WI38 (cell line): ENCODE data around the gene TRIM45.

ENCODE experiments used
- H3K4me3 ChIP-seq: 2 replicates; pipeline ENCODE4 v1.5.1; 2011; ENCODE audit warnings: low read depth, mild to moderate bottlenecking, control low read depth, low read length
- TF ChIP-seq, protein P1 (sequence below): IDR thresholded peaks from 2 replicates; pipeline ENCODE4 v1.5.1; 2012; ENCODE audit warnings: low read depth, mild to moderate bottlenecking, control low read depth, low read length

Gene TRIM45

DNA sequence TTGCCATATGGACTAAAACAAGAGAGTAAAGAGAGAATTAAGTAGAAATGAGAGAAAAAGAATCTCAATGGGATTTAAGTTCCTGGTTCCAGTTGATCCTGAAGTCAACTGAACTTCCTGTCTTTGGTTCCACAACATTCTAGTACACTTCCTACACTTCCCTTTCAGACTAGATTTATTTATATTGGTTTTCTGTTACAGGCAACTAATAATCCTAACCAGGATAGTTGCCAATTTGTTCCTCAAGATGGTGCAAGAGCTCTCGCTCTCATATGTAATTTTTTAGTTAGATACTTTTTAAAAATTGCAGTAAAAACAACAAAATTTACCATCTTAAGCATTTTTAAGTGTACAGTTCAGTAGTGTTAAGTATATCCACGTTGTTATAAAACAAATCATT is 28.8 kb upstream of the TRIM45 start:
- no peak overlapping the region for H3K4me3 ChIP-seq
- TF ChIP-seq, protein P1, sequence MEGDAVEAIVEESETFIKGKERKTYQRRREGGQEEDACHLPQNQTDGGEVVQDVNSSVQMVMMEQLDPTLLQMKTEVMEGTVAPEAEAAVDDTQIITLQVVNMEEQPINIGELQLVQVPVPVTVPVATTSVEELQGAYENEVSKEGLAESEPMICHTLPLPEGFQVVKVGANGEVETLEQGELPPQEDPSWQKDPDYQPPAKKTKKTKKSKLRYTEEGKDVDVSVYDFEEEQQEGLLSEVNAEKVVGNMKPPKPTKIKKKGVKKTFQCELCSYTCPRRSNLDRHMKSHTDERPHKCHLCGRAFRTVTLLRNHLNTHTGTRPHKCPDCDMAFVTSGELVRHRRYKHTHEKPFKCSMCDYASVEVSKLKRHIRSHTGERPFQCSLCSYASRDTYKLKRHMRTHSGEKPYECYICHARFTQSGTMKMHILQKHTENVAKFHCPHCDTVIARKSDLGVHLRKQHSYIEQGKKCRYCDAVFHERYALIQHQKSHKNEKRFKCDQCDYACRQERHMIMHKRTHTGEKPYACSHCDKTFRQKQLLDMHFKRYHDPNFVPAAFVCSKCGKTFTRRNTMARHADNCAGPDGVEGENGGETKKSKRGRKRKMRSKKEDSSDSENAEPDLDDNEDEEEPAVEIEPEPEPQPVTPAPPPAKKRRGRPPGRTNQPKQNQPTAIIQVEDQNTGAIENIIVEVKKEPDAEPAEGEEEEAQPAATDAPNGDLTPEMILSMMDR, result no peak

DNA sequence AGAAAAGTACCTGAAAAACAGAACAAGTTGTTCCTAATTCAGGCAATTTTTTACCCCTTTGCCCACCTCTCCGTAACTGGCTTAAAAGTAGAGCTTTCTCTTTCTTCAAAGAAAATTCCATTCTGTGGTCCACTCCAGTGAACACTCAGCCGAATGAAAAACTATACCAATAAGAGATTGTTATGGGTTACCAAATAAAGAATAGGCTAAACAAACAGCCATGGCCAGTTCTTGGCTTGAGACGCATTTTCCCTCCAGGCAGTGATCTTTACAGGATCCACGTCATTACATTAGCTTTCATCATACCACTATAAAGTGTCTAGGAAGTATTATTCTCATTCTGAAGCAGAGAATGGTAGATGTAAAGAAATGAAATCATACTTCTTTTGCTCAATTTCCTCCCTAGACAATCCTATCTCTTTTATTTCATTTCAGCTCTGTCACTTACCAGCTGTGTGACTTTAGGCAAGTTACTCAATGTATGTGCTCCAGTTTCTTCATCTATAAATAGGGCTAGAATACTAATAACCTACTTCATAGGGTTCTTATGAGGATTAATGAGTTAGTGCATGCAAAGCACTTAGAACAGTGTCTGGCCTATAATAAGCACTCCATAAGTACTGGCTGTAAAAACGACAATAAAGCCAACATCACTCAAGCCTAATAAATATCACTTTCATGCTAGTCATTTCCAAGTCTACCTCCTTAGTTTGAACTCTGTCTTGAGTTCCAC is 26.5 kb upstream of the TRIM45 start:
- H3K4me3 ChIP-seq, result no peak overlapping the region
- TF ChIP-seq, protein P1, result no peak

DNA sequence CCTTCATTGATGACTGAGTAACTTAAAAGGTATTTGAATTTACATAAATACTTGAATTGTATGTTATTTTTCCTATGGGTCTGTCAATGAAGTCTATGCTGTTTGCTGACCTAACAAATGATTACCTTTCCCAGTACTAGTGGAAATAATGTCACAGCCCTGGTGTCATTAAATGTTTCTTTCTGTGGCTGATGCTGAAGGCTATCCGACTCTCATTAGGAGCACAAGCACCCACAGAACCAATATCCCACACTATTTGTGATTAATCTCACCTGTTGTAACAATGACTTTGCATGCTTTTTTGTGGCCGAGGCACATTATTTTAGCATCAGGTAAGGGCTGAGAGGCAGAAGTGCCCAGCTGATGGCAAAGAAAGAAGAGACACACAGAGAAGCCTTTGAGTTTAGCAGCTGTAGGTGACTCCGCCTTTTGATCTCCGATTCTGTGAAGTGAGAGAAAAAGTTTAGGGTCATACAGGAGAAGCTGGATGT is 25.8 kb upstream of the TRIM45 start:
- H3K4me3 ChIP-seq, result no peak overlapping the region
- TF ChIP-seq, protein P1, result no peak

- H3K4me3 ChIP-seq, result no peak overlapping the region
- TF ChIP-seq, protein P1, result no peak
Measured at GRCh38 chr1:117146575-117147340, 25.2 kb upstream of the TRIM45 start.

DNA sequence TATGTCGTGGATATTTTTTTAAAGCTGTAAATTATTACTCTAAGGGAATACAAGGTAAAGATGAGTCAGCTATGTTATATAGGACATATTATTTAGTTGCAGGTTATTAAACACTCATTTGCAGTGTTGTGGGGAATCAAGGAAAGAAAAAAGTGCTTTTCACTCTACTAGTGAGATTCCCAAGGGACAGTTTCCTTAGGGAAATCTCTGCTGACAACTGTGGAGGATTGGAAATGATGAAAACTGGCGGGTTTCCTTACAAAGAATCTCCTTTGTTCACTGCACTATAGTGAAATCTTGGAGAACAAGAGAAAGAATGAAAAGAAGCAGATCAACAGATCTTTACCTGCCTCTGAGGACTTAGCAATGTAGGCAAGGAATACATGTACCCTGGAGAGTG is 24.5 kb upstream of the TRIM45 start:
- H3K4me3 ChIP-seq, result no peak overlapping the region
- TF ChIP-seq, protein P1, result no peak

DNA sequence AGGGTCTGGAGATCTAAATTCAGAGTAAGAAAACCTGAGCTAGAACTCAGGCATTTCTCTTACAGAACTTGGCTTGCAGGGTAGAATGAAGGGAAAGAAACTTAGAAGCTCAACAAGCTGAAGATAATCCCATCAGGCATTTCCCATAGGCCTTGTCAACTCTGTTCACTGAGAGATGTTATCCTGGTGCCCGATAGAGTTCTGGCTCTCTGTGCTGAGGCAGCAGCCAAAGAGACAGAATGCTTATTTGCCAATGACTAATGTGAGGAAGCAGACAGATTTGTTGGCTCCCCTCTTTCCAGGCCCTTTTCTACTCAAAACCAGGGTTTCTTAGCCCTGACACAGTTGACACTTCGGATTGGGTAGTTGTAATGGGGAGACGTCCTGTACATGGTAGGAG is 22.3 kb upstream of the TRIM45 start:
- TF ChIP-seq, protein P1, result no peak
- no peak overlapping the region for H3K4me3 ChIP-seq

DNA sequence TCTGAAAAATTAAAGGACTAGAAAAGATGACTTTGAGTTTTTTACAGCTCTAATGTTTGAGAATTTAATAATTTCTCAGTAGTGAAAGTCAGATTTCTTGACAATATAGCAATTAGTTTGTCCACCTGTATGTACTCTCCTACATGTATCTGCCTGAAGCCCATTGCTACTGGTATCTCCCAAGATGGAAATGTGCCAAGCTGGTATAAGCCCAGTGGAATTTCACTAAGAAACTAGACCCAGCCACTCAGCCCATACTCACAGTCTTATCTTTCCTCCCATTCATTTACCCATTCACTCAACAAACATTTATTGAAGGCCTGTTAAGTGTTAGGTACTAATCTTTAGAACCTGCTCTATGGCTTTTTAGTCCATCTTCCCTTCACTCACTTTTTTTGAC is 21.6 kb upstream of the TRIM45 start:
- no peak overlapping the region for H3K4me3 ChIP-seq
- TF ChIP-seq, protein P1, result no peak
